Heart right ventricle (tissue), 16 donors: Measurements from ENCODE around the gene KRT9. TPM values are rescaled to one million over a fixed set of nuclear protein-coding genes. Genes with fewer than 3 reads are reported as not detected.

Experiments
- ATAC-seq, 8 donors: fragments of 200-7000 bp; cut with Tn5 transposase; one replicate each; pipeline ENCODE4 v1.9.1; 2020; ENCODE audit warnings: mild to moderate bottlenecking in 8 of 8, moderate library complexity in 8 of 8, moderate number of reproducible peaks in 1 of 8
- DNase-seq, 2 donors: peaks; one replicate each; pipeline ENCODE4 v3.0.0-alpha.2; 2020
- H3K27ac ChIP-seq, 10 donors: fragments of 200-600 bp; sonication (generic) in 2 of 10; one replicate each; pipeline versions ENCODE4 v1.5.0 to v1.8.0; 2020 to 2022; ENCODE audit warnings: mild to moderate bottlenecking in 3 of 10
- H3K27me3 ChIP-seq, 7 donors: fragments of 200-600 bp; one replicate each; pipeline ENCODE4 v1.8.0; 2021 to 2022; ENCODE audit warnings: mild to moderate bottlenecking in 2 of 7
- H3K36me3 ChIP-seq, 9 donors: fragments of 200-600 bp; sonication (generic) in 1 of 9; one replicate each; pipeline versions ENCODE4 v1.5.0 to v1.8.0; 2020 to 2022; ENCODE audit warnings: mild to moderate bottlenecking in 2 of 9
- H3K4me1 ChIP-seq, 9 donors: fragments of 200-600 bp; sonication (generic) in 1 of 9; one replicate each; pipeline versions ENCODE4 v1.5.0 to v1.8.0; 2020 to 2022; ENCODE audit warnings: mild to moderate bottlenecking in 4 of 9
- H3K4me3 ChIP-seq, 10 donors: fragments of 200-600 bp; sonication (generic) in 2 of 10; one replicate each; pipeline versions ENCODE4 v1.5.0 to v1.8.0; 2020 to 2022; ENCODE audit warnings: mild to moderate bottlenecking in 7 of 10, moderate library complexity in 2 of 10
- H3K9me3 ChIP-seq, 11 donors: fragments of 200-600 bp in 10 of 11; sonication (generic) in 2 of 11; one replicate each; pipeline versions ENCODE4 v1.5.0 to v1.8.0; 2013 to 2022; ENCODE audit warnings: mild to moderate bottlenecking in 2 of 11, control low read depth in 1 of 11, moderate library complexity in 1 of 11
- WGBS, 2 donors: extraction: QIAGEN DNeasy Blood & Tissue Kit; methylation state at CpG; one replicate each; pipeline ENCODE4 v1.1.7; 2013; ENCODE audit warnings: inconsistent platforms in 1 of 2; 5-methylcytosine and 5-hydroxymethylcytosine counted together
- intact Hi-C, 10 donors: fragments of 100-400 bp; cut with DNase I; formaldehyde crosslinking; loops; one replicate each; pipeline versions ENCODE4 v1.11.1 to v1.14.2; 2022
- polyA plus RNA-seq, 2 donors: library from polyadenylated mRNA; stranded (reverse); fragments of 200-250 nt; gene quantifications; one replicate each; pipeline ENCODE4 v1.2.3, GENCODE V29; 2013
- total RNA-seq, 10 donors: library from RNA; stranded (reverse); fragmentation: NEBNext Ultra II Directional in 3 of 10; extraction: Animal tissue kit (Norgen Biotek cat#: 25700) in 3 of 10; gene quantifications; one replicate each; pipeline versions ENCODE4 v1.2.1 to v1.2.4, GENCODE V29; 2021 to 2023
- TF ChIP-seq, protein P1 (sequence below), 9 donors: fragments of 200-600 bp; sonication (generic) in 2 of 9; IDR thresholded peaks; one replicate each; pipeline versions ENCODE4 v1.5.0 to v1.8.0; 2021 to 2022; ENCODE audit warnings: antibody characterized with exemption in 9 of 9, mild to moderate bottlenecking in 5 of 9, moderate library complexity in 1 of 9
- donor health status: Arrhythmogenic right ventricular cardiomyopathy.
- donor health status: ischemic (EF 13 %, LVEDD 7.1; RV severe dilation, severe dysfunction).
- donor health status: healthy with polysubstance abuse.
- donor health status: DM: no; HTN: yes; CAD: no.
- donor health status: DM: no; HTN: no; CAD: no.
- donor health status: ischemic (EF 25% LVEDD 6.9; RV normal size, moderate dysfunction).
- donor health status: ischemic (EF 25% LVEDD 5.7; RV mildly dilated, moderate dysfunction).
- donor health status: healthy.
- donor health status: DM: yes; HTN: yes; CAD: no.
- donor health status: Ischemic cardiomyopathy.
- donor health status: ischemic (EF 35%, LVEDD 5.7; RV mildly dilated, moderate dysfunction).
- donor health status: nonischemic (EF 11% LVEDD 7.7; RV severe dilation, severe dysfunction).
- donor health status: DM: yes; HTN: yes; CAD: no.
- donor health status: PGD.
- donor health status: ischemic (EF 29% LVEDD 5.4; RV normal size, mild dysfunction).
- donor health status: nonischemic (EF 23%, LVEDD 6.1; RV moderate dilation, normal function).

Gene KRT9
- total and polyA plus RNA-seq, 12 donors, result not detected

DNA sequence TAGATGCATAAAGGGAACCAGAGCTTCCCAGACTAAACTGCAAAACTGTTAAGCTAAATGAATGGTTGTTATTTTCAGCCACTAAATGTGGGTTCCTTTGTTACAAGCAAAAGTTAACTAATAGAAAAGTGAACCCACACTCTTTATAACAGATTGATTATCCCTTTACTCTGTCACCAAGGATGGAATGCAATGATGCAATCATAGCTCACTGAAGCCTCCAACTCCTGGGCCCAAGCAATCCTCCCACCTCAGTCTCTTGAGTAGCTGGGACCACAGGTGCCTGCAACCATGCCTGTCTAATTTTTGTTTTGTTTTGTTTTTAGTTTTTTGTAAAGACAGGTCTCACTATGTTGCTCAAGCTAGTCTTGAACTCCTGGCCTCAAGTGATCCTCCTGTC is 6.5 kb downstream of the KRT9 start:
- peaks cover 0 to 65% (median 43%) of the 10 kb centered on the region in 7 donors for H3K27me3 ChIP-seq
- no peak for ATAC-seq
- H3K4me1 ChIP-seq, result no peaks in the 10 kb centered on the region
- no peaks in the 10 kb centered on the region for H3K36me3 ChIP-seq
- peaks cover 0 to 10% (median 0%) of the 10 kb centered on the region in 11 donors for H3K9me3 ChIP-seq
- DNase-seq, result no peak
- H3K4me3 ChIP-seq, result no peak overlapping the region
- TF ChIP-seq, protein P1, sequence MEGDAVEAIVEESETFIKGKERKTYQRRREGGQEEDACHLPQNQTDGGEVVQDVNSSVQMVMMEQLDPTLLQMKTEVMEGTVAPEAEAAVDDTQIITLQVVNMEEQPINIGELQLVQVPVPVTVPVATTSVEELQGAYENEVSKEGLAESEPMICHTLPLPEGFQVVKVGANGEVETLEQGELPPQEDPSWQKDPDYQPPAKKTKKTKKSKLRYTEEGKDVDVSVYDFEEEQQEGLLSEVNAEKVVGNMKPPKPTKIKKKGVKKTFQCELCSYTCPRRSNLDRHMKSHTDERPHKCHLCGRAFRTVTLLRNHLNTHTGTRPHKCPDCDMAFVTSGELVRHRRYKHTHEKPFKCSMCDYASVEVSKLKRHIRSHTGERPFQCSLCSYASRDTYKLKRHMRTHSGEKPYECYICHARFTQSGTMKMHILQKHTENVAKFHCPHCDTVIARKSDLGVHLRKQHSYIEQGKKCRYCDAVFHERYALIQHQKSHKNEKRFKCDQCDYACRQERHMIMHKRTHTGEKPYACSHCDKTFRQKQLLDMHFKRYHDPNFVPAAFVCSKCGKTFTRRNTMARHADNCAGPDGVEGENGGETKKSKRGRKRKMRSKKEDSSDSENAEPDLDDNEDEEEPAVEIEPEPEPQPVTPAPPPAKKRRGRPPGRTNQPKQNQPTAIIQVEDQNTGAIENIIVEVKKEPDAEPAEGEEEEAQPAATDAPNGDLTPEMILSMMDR (IDR thresholded peaks at IDR 0.05), result no peak
- intact Hi-C loops, result no loop called here
- H3K27ac ChIP-seq, result no peak overlapping the region

DNA sequence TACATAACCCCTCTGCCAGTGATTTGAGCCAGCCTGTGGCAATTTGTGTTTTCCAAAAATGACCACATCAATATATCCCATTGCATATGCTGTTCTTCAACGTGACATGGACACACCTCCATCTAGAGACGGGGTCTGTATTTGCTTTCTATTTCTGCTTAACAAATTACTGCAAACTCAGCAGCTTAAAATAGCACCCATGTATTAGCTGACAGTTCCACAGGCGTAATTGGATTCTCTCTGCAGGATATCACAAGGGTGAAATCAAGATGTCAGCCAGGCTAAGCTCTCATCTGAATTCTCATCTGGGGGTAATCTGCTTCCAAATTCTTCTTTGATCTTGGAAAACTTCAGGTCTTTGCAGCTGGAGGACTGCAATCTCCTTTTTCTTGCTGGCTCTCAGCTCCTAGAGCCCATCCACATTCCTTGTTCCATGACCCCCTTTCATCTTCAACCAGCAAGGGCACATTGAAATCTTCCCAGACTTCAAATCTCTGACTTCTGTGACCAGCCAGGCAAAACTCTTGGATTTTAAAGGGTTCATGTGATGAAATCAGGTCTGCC is 8.2 kb downstream of the KRT9 start:
- DNase-seq (no peak), ATAC-seq (no peak)
- peaks cover 0 to 73% (median 55%) of the 10 kb centered on the region in 7 donors for H3K27me3 ChIP-seq
- H3K27ac ChIP-seq, result no peak overlapping the region
- intact Hi-C loops, result no loop called here
- no peaks in the 10 kb centered on the region for H3K36me3 ChIP-seq
- H3K9me3 ChIP-seq, result peaks cover 0 to 10% (median 0%) of the 10 kb centered on the region in 11 donors
- H3K4me3 ChIP-seq, result no peak overlapping the region
- WGBS, 2 donors, result 17 to 18% methylated on average over 3 of the region's 3 CpGs
- TF ChIP-seq, protein P1 (IDR thresholded peaks at IDR 0.05), result no peak
- no peaks in the 10 kb centered on the region for H3K4me1 ChIP-seq

DNA sequence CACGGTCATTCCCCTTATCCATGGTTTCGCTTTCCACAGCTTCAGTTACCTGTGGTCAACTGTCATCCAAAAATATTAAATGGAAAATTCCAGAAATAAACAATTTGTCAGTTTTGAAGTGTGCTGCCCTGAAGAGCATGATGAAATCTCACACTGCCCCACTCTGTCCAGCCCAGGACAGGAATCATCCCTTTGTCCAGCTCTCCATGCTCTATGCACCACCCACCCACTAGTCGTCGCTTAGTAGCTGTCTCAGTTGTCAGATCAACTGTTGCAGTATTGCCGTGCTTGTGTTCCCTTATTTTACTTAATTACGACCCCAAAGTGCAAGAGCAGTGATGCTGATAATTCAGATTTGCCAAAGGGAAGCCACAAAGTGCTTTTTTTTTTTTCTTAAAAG is 10.3 kb downstream of the KRT9 start:
- H3K36me3 ChIP-seq, result no peaks in the 10 kb centered on the region
- DNase-seq, result no peak
- 79 to 82% methylated on average over 6 of the region's 6 CpGs for WGBS, 2 donors
- TF ChIP-seq, protein P1 (IDR thresholded peaks at IDR 0.05), result no peak
- H3K9me3 ChIP-seq, result no peaks in the 10 kb centered on the region
- no peak overlapping the region for H3K27ac ChIP-seq
- peaks cover 6 to 85% (median 67%) of the 10 kb centered on the region in 7 donors for H3K27me3 ChIP-seq
- no peak overlapping the region for H3K4me3 ChIP-seq
- H3K4me1 ChIP-seq, result no peaks in the 10 kb centered on the region
- intact Hi-C loops, result no loop called here
- no peak for ATAC-seq

DNA sequence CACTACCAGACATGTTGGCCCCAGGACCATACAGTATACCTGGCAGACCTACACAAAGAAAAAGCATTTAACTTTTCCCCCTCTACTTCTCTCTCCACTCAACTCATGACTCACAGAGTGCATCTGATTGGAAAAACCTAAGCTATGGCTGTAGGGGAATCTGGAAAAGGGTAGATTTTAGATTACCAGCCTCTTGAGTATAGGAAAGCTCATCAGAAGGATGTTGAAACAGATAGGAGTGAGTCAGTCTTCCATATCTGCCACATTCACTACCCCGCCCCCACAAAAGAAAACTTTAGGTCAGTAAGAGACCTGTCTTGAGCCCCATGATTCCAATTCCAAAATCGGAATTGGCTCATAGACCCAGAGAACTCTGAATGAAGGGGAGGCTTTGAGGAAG is 12.3 kb downstream of the KRT9 start:
- peaks cover 6 to 80% (median 64%) of the 10 kb centered on the region in 7 donors for H3K27me3 ChIP-seq
- H3K36me3 ChIP-seq, result no peaks in the 10 kb centered on the region
- no peak overlapping the region for H3K27ac ChIP-seq
- H3K4me3 ChIP-seq, result no peak overlapping the region
- H3K9me3 ChIP-seq, result no peaks in the 10 kb centered on the region
- no peaks in the 10 kb centered on the region for H3K4me1 ChIP-seq
- 82 to 86% methylated on average over 2 of the region's 2 CpGs for WGBS, 2 donors
- TF ChIP-seq, protein P1 (IDR thresholded peaks at IDR 0.05), result no peak
- intact Hi-C loops, result no loop called here
- ATAC-seq (no peak), DNase-seq (no peak)
